Activated CD4-positive, alpha-beta T cell treated with anti-CD3 and anti-CD28 coated beads for 48 hours (primary cell): ENCODE data around the gene UMAD1.
"Not testable (repeated sequence)": the region's sequence is repeated elsewhere in the genome, so short reads cannot be mapped to it uniquely, and the experiment has no call there.

Experiments
- DNase-seq: peaks from one replicate; pipeline ENCODE4 v3.0.0-alpha.2; 2020

Gene UMAD1

DNA sequence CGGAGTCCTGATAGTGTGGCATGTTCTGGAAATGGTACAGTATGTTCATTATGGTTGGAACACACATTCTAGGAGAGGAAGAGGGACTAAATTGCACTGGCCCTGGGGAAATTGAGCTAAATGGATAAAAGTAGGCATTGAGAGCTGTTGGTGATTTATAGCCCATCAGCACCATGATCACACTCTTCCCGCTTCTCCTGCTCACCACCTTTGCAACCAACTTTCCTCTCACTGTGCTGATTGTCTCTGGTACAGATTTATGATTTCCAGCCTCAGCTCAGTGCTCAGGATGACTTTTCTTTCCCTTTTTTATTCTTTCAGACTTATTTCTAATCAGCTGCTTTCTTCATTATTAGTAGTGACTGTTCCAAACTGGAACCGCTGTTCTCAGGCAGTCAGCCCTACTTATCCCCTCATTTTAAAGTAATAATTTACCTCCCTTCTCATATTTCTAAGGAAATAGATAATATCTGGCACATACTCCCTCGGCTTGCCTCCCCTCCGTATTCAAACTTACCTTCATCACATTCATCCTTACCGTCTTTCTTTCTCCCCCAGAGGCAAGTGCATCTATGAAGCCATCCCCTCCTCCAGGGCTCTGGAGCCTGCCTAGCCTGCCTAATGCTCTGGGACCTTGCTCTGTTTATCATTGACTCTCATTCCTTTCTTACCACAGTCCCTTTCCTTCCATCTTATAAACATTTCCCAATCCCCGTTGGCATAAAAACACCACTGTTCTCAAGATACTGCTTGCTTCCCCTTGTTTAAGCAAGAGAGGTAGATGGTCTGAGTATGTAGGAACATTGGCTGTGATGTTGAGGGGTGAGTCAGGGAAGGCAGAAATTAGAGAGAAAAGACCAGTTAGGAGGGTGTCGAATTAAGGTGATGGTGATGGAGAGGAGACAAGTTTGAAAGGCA is 129.4 kb downstream of the UMAD1 start:
- no peak for DNase-seq

DNA sequence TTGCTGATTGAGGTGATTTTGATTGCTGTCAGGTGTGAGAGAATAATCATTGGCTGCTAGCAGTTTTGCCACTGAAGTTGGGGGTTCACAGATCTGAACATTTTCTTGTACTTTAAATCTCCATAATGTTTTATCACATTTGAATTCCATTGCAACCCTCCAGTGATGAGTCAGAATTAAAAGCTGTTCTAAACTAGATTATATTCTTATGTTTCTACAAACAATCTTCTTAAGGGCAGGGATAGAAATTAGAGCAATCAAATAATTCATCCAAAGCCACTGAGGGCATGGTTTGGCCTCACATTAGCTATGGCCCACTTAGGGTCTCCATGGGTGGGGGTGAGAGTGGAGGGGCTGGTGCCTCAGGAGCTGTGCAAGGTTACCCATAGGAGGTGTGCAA is 130.9 kb downstream of the UMAD1 start:
- no peak for DNase-seq

DNA sequence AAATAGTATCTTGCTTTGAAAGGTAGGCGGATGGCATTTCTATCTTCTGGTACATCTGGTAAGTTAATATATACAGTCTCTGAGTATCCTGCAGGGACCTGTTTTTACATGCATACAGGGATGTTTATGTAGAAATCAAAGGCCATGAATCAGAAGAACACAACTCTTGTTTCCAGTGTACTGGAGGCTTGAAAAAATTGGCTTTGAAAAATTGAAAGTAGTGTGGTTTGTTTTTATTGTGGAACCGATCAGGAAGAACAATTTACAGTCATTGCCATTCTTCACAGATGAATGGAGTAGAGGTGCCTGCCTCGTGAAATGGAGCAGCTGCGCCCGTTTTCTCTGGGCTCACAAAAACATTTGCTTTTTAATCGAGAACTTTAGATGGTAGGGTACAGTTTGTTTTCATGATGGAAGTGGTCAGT is 131.9 kb downstream of the UMAD1 start:
- peak; percentile 31 for DNase-seq

DNA sequence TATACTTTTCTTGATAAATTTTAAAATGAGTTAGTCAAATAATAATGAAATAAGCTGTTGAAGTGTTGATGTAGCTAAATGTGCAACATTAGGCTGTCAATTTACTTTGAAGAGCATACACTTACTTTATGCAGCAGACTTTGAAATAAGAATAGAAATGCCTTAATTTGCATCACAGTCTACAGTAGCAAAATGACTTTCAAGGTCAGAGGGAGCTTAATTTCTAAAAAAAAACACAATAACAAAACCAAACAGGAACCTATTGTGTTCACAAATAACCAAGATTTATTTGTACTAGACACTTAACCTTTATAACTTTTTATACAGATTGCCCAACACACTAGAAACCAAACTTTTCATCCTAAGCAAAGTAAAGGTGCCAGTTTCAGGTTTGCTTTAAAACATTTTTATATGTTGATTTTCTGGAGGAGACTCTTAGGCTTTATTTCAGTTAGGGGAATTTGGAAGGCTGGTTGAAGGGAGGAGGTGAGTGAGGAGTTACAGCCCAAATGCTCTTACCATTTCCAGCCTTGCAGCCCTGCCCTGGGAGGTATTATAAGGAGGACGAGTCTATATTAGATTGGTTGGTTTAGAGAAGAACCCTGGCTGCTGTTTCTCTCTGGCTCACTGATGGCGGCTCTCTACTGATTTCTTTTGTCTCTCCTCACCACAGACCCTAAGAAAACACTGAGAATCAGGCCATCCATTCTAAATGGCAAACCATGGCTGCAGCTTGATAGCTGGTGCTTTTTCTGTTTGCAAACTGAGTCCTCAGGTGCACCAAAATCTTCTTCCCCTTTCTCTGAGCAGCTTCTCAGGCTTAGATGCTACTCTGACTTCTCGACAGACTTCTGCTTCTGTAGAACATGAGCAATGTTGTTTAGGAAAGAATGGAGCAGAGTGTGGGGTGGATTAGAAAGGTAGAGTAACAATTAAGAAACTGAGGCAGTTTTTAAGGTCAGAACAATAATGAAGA is 133.1 kb downstream of the UMAD1 start:
- no peak for DNase-seq

DNA sequence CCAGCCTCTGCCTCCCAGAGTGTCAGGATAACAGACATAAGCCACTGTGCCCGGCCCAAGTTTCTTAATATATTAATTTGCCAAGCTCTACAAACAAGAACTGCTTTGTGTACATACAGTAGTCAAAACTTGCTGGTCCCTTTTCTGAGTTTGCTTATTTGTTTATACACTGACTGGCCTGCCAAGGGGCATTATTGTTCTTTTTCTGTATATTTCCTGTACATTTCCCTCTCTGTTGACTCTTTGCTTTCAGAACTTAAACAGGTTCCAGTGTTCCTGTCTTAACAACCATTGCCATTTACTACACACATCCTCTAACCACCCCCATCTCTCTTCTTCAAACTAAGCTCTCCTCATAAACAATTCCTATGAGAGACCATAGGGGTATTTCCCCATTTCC is 139.3 kb downstream of the UMAD1 start:
- DNase-seq, result no peak

DNA sequence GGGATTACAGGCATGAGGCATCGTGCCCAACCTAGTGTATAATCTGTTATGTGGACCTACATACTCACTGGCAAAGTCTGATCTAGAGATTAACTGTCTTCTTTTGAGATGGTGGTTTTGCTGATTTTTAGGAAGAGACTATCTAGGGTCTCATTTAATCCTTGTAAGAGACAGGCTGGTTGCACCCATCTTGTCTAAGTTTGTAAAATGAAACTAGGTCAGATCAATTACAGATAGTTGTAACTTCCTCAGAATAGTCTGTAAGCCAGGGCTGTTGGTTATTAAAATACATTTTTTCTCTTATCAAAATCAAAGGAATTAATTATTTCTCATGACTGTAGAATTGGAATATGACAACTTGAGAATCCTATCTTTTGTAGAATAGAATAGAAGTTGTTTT is 142.4 kb downstream of the UMAD1 start:
- no peak for DNase-seq

GRCh38 chr7:7785344-7785973 is 144.9 kb downstream of the UMAD1 start:
- DNase-seq, result no peak

GRCh38 chr7:7786595-7786994 is 146.0 kb downstream of the UMAD1 start:
- no peak for DNase-seq

GRCh38 chr7:7789551-7789988 is 149.0 kb downstream of the UMAD1 start:
- DNase-seq, result no peak

- DNase-seq, result no peak
Observed at GRCh38 chr7:7790041-7790741, 149.6 kb downstream of the UMAD1 start.

GRCh38 chr7:7791523-7791922 is 151.0 kb downstream of the UMAD1 start:
- DNase-seq, result no peak

GRCh38 chr7:7792056-7792455 is 151.5 kb downstream of the UMAD1 start:
- DNase-seq, result no peak

DNA sequence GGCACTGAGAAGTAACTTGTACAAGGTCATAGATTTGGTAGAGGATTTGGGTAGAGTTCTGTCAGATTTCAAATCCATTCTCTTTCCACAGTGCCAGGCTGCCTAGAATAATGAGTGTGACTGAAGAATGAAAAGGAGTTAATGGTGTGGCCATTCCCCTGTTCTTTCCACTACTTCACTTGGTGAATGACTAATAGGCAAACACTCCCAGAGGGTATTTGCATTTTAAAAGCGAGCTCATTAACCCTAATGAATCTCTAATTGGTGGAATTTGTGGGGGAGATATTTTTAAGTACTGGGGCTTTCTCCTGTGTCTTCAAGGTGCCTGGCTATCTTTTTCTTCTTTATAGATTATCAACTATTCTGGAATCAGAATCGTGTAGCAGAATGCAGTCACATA is 152.7 kb downstream of the UMAD1 start:
- DNase-seq, result no peak

- no peak for DNase-seq
Observed at GRCh38 chr7:7793921-7794320, 153.4 kb downstream of the UMAD1 start.

- DNase-seq, result no peak
Observed at GRCh38 chr7:7795203-7795602, 154.7 kb downstream of the UMAD1 start.

- DNase-seq, result no peak
Observed at GRCh38 chr7:7795630-7796121, 155.1 kb downstream of the UMAD1 start.

DNA sequence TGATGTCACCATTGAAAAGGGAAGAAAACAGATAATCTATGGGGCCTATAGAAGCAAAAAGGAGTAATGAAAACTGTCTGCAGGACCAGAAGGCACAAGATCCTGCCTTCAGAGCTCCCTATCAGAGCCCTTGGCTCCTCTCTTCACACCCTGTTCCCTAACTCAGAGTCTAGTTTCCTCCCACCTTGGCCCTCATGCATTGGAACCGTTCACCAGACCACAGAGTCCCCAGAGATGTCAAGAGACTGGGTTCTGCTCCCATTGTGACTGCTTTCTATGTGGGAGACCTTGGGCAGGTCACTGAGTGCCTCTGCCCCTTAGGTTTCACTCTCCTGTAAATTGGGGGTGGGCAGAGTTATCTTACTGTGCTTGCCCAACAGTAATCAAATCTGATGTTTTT is 158.0 kb downstream of the UMAD1 start:
- no peak for DNase-seq

DNA sequence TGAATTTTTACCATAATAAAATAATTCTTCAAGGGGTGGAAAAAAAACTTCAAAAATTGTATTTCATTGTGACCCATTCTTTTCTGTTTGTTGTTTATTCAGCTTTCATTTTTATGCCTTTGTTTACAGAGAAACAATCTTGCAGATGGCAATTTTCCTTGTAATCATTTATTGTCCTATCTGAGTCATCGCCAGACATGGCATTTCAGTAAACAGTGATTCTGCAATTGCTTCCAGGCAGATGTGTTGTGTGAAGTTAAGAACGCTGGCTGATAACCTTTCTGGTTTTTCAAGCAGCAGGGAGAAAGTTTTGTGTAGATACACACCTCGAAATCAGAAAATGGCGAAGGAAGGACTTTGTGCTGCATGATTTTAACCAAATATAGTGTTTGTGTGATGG is 158.6 kb downstream of the UMAD1 start:
- no peak for DNase-seq

DNA sequence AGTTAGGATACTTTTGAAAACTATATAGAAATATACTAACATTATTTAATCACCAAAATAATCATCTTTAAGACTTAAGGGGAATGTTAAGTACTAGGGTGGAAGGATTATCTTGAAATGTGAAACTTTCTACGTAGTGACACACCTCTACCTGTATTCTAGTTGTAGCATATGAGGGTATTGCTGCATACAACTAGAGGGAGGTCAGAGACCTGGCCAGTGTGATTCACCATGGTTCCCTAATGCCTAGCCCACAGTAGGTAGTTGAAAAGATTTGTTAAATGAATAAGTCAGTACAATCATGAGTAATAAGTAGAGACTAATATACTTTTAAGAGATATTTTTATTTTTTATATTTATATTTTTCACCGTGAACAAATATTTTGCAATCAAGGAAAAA is 162.0 kb downstream of the UMAD1 start:
- DNase-seq, result no peak

DNA sequence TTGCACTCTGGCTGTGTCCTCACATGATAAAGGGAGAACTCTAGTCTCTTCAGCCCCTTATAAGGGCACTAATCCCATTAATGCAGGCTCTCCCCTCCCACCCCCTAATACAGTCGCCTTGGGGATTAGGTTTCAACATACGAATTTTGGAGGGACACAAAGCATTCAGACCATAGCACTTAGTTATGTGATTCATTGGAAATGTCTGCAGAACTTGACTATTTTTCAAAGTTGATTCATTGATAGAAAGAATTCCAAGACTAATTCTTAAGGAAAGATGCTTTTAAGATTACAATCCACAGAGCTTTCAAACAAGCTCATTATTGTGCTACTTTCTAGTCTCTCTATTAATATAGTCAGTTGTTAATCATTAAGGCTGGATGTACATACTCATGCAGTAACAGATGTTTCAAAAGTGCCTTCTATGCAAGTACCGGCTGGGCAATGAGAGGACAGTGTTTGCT is 163.2 kb downstream of the UMAD1 start:
- DNase-seq, result no peak

DNA sequence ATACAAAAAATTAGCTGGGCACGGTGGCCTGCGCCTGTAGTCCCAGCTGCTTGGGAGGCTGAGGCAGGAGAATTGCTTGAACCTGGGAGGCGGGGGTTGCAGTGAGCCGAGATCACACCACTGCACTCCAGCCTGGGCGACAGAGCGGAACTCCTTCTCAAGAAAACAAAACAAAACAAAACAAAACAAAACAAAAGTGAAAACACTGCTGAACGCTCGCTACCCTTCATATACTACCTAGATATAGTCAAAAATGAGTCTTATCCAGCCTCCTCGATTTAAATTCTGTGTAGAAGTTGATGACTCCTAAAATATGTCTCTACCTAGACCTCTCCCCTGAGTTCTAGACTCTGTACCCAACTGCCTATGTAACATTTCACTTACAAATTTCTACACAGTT is 164.3 kb downstream of the UMAD1 start:
- not testable (repeated sequence) for DNase-seq

GRCh38 chr7:7805511-7806153 is 165.1 kb downstream of the UMAD1 start:
- DNase-seq, result no peak
